Muscle layer of colon (tissue), 2 donors: Measurements from ENCODE around the gene OR5B3.
"Not testable (repeated sequence)": the region's sequence is repeated elsewhere in the genome, so short reads cannot be mapped to it uniquely, and the experiment has no call there.

ENCODE experiments used
- H3K27ac ChIP-seq: one replicate; pipeline ENCODE4 v1.7.0; 2013; ENCODE audit warnings: low read depth, mild to moderate bottlenecking, low read length, moderate library complexity
- H3K27me3 ChIP-seq, 2 donors: one replicate each; pipeline ENCODE4 v1.7.0; 2013; ENCODE audit warnings: low read length in 2 of 2, mild to moderate bottlenecking in 2 of 2; ENCODE audit not compliant: insufficient read depth in 2 of 2, control insufficient read depth in 1 of 2
- H3K36me3 ChIP-seq: one replicate; pipeline ENCODE4 v1.7.0; 2013; ENCODE audit warnings: mild to moderate bottlenecking, low read length; ENCODE audit not compliant: insufficient read depth
- H3K4me1 ChIP-seq: one replicate; pipeline ENCODE4 v1.7.0; 2013; ENCODE audit warnings: mild to moderate bottlenecking, low read length; ENCODE audit not compliant: insufficient read depth
- H3K4me3 ChIP-seq, 2 donors: one replicate each; pipeline ENCODE4 v1.7.0; 2013; ENCODE audit warnings: low read length in 2 of 2, low read depth in 1 of 2, mild to moderate bottlenecking in 1 of 2, moderate library complexity in 1 of 2
- H3K9ac ChIP-seq: one replicate; pipeline ENCODE4 v1.7.0; 2013; ENCODE audit warnings: low read length
- H3K9me3 ChIP-seq: one replicate; pipeline ENCODE4 v1.7.0; 2013; ENCODE audit warnings: mild to moderate bottlenecking, low read length
- donor health status: abdominal sarcoma.
- donor health status: Adenocarcinoma of cecum.

OR5B3 gene

DNA sequence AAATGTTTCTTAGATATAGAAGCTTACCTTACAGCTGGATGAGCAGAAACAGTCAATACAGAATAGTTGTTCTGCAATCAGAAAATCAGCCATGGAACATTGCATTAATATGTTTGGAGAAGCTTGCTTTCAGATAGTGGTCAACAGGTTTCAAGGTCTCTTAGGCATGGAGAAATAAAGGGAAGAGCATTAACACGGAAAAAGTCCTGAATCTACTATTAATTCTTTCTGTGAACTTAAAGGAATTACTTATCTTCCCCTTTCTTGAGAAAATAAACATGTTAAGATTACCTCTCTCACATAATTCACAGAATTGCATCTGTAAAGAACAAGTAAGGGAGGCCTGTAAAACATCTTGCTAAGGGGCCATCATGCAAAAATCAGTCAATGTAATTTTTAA lies at the start of gene OR5B3:
Gene OR5B3 (minus strand): TSS at position 101 of the 400 bp plus-strand sequence. CDS start 3,465 bp downstream, outside the sequence.
- Histone ChIP-seq H3K9me3 (no peaks in the 10 kb centered on the region), H3K9ac (no peak within 1 kb of the TSS), H3K4me3 (no peak within 1 kb of the TSS), H3K36me3 (no peaks in the 10 kb centered on the region), H3K4me1 (no peaks in the 10 kb centered on the region), H3K27me3 (no peaks in the 10 kb centered on the region), H3K27ac (no peak within 1 kb of the TSS)

DNA sequence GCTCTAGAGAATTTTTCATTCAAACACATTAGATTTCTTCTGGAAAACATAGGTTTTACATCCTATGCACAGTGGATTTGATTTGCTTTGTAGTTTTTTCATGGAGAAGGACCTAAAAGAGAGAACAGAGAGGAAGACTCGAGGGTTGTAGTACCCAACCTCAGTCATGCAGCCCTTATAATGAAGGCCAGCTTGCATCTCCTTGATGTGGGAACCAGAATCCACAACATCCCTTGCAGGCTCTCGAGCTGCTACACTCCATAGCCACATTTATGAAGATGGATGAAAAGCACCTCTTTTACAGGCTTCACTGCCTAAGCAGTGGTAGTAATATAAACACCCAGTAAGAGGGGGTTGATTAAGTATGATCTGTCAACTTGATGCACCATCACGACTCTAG lies 44.9 kb upstream of the OR5B3 start:
- Histone ChIP-seq H3K27ac (no peak overlapping the region), H3K36me3 (no peaks in the 10 kb centered on the region), H3K4me1 (no peaks in the 10 kb centered on the region), H3K27me3 (no peaks in the 10 kb centered on the region), H3K9ac (no peak overlapping the region), H3K9me3 (no peaks in the 10 kb centered on the region), H3K4me3 (no peak overlapping the region)

DNA sequence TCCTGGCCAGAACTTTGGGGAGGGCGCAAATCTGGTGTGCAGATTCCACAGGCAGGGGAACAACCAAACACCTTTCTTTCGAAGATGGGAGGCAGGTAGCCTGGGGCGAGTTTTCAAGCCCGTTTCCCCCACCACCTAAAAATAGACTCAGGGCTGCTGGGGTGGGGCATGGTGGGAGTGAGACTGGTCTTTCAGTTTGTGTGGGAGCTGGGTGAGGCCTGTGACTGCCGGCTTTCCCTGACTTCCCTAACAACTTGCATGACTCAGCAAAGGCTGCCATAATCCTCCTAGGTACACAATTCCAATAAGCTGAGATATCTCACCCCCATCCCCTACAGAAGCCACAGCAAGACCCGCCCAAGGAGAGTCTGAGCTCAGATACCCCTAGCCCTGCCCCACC lies 39.6 kb upstream of the OR5B3 start:
- Histone ChIP-seq H3K27me3 (no peaks in the 10 kb centered on the region), H3K4me1 (no peaks in the 10 kb centered on the region), H3K4me3 (no peak overlapping the region), H3K36me3 (no peaks in the 10 kb centered on the region), H3K9me3 (no peaks in the 10 kb centered on the region), H3K27ac (no peak overlapping the region), H3K9ac (no peak overlapping the region)

DNA sequence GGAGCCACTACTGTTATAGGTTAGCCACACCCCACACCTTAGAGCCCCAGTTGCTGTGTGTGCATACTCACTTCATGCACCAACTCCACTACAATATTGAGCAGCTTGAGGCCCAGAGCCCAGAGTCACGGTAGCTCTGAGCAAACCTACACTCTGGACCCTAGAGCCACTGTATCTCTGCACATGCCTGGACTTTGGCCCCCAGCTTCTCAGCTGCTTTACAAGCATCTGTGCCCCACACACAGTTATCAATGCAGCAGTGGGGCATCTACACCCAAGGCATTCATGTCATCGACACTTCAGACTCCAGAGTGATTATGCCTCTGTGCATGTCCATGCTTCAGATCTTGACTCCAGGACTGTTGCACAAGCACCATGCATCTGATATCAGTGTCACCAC lies 37.6 kb upstream of the OR5B3 start:
- no peaks in the 10 kb centered on the region for H3K9me3 ChIP-seq
- H3K36me3 ChIP-seq = no peaks in the 10 kb centered on the region
- H3K27me3 ChIP-seq = no peaks in the 10 kb centered on the region
- no peak overlapping the region for H3K9ac ChIP-seq
- H3K4me3 ChIP-seq = no peak overlapping the region
- no peaks in the 10 kb centered on the region for H3K4me1 ChIP-seq
- no peak overlapping the region for H3K27ac ChIP-seq

DNA sequence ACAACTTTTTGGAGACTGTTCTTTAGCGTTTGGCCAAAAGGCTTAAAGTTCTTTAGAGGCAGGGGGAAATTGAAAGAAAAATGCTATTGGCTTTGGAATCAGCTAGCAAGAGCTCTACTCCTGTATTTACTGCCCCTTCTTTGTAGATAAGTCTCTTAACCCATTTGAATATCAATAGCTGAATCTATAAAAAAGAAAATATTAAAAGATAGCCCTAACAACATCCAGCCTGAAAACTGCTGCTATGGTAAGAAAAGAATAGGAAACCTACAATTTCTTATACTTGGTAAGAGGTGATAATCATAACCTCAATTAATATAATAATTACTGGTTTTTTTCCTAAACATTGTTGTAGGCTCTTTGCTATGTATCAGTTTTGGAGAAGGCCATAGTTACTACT lies 35.5 kb upstream of the OR5B3 start, which contains the start of gene OR5B12:
Gene OR5B12 (minus strand): TSS at position 101 of the 400 bp plus-strand sequence. CDS start 2,085 bp downstream, outside the sequence.
- Histone ChIP-seq H3K27me3 (no peaks in the 10 kb centered on the region), H3K9me3 (no peaks in the 10 kb centered on the region), H3K27ac (no peak within 1 kb of the TSS), H3K36me3 (no peaks in the 10 kb centered on the region), H3K4me3 (no peak within 1 kb of the TSS), H3K4me1 (no peaks in the 10 kb centered on the region), H3K9ac (no peak within 1 kb of the TSS)

DNA sequence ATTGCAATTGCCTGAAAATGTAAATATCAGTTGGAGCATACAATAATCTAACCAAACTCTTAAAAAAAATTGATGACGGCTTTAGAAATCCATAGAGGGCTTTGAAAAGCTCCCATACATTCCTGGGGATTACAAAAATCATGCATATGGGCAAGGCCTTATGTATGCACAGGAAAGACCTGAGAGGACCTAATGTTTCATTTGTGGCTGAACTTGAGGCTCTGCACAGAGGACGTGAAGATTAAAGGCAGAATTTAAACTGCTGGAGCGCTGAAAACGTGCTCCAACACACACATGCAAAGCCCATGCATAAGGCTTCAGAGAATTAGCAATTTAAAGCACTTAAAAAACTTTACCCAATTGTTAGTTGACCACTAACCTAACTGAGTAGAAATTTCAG lies 31.8 kb upstream of the OR5B3 start:
- no peaks in the 10 kb centered on the region for H3K36me3 ChIP-seq
- H3K27me3 ChIP-seq = no peaks in the 10 kb centered on the region
- no peak overlapping the region for H3K9ac ChIP-seq
- no peak overlapping the region for H3K4me3 ChIP-seq
- no peaks in the 10 kb centered on the region for H3K9me3 ChIP-seq
- no peaks in the 10 kb centered on the region for H3K4me1 ChIP-seq
- H3K27ac ChIP-seq = no peak overlapping the region

DNA sequence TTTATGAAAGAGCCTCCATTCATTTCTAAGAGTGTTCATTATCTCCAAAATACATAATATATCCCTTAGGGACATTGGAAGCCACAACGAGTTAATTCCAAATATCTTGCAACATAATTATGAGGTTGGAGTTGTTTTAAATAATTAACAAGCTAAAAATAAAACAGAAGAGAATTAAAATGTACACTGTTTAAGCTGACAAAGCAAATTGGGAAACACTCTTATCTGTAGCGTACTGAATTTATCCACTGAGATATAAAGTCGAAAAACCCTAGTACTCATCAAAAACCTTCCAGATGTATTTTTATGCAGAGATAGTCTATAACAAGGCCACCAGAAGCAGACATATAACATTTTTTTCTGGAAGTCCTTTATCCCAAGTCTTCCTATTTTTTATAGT lies 27.5 kb upstream of the OR5B3 start:
- no peaks in the 10 kb centered on the region for H3K36me3 ChIP-seq
- no peaks in the 10 kb centered on the region for H3K27me3 ChIP-seq
- no peak overlapping the region for H3K9ac ChIP-seq
- H3K4me3 ChIP-seq = no peak overlapping the region
- no peak overlapping the region for H3K27ac ChIP-seq
- H3K9me3 ChIP-seq = no peaks in the 10 kb centered on the region
- H3K4me1 ChIP-seq = no peaks in the 10 kb centered on the region

DNA sequence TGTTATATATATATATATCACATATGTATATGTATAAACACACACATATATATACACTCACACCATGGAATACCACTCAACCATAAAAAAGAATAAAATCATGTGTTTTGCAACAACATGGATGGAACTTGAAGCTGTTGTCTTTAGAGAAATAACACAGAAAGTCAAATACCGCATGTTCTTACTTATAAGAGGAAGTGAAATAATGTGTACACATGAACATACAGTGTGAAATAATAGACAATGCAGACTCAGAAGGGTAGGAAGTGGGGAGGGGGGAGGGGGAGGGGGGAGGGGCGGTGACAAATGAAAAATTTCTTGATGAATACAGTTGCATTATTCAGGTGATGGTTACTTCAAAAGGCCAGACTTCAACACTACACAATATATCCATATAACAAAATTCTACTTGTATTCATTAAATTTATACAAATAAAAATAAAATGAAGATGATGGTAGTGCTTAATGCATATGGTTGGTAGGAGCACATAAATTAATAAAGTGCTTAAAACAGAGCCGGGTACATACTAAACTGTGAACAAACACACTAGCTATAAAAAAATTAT lies 27.0 kb upstream of the OR5B3 start:
- Histone ChIP-seq H3K27me3 (no peaks in the 10 kb centered on the region), H3K4me3 (no peak overlapping the region), H3K27ac (no peak overlapping the region), H3K9me3 (no peaks in the 10 kb centered on the region), H3K4me1 (no peaks in the 10 kb centered on the region), H3K9ac (no peak overlapping the region), H3K36me3 (no peaks in the 10 kb centered on the region)

DNA sequence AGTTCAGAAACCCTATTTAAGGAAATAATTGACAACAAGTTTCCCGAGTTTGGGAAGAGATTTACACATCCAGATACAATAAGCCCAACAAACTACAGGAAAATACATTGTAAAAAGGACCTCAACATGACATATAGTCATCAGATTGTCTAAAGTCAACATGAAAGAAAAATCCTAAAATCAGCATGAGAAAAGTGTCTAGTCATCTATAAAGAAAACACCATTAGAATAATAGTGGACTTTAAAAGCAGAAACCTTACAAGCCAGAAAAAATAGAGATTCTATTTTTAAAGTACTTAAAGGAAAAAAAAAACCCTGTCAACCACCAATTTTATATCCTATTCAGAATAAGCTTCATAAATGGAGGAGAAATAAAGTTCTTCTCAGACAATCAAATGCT lies 22.6 kb upstream of the OR5B3 start:
- Histone ChIP-seq H3K9ac (no peak overlapping the region), H3K4me3 (no peak overlapping the region), H3K27ac (no peak overlapping the region), H3K27me3 (no peaks in the 10 kb centered on the region), H3K36me3 (no peaks in the 10 kb centered on the region), H3K4me1 (no peaks in the 10 kb centered on the region), H3K9me3 (no peaks in the 10 kb centered on the region)

DNA sequence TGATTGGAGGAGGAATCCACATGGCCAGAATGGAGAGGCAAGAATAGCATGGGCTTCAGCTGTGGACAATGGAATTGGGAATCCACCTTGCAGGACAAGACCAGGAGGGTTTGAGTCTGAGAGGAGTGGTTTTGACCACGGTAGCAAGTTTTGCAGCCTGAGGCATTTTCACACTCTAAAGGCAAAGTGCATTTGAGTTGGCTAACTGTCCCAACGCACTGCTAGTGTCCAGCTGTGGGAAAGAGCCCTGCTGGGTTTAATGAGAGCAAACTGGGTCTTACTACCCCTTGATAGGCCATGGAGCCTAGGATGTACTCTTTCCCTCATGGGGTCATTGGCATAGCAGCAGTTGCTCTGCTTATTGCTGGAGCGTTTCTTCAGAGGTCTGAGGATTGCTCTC lies 21.3 kb upstream of the OR5B3 start, which contains the start of gene OR5B2:
Gene OR5B2 (minus strand): TSS at position 101 of the 400 bp plus-strand sequence. CDS start 4,860 bp downstream, outside the sequence.
- H3K27me3 ChIP-seq = no peaks in the 10 kb centered on the region
- no peaks in the 10 kb centered on the region for H3K9me3 ChIP-seq
- no peaks in the 10 kb centered on the region for H3K36me3 ChIP-seq
- H3K27ac ChIP-seq = no peak within 1 kb of the TSS
- no peaks in the 10 kb centered on the region for H3K4me1 ChIP-seq
- H3K9ac ChIP-seq = no peak within 1 kb of the TSS
- no peak within 1 kb of the TSS for H3K4me3 ChIP-seq

DNA sequence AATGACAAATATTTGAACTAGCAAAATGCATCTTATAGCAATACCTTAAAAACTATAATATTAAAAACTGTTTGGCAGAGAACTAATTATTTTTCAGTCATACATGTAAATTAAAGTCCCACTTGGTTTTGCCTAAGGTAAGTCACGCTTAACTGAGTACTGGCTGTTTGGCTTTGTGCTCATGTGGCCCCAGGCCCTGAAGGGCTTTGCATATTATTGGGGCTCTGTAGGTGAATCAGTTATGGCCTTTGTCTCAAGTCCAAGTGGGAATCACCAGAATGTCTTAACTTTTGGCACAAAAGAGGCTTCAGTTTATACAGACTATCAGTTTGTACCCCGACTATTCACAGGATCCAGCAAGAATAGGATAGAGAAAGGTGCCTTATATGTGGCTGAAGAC lies 7.1 kb downstream of the OR5B3 start:
- not testable (repeated sequence) for H3K27me3 ChIP-seq, H3K4me1 ChIP-seq, H3K4me3 ChIP-seq, H3K9ac ChIP-seq, H3K36me3 ChIP-seq, H3K9me3 ChIP-seq, H3K27ac ChIP-seq

DNA sequence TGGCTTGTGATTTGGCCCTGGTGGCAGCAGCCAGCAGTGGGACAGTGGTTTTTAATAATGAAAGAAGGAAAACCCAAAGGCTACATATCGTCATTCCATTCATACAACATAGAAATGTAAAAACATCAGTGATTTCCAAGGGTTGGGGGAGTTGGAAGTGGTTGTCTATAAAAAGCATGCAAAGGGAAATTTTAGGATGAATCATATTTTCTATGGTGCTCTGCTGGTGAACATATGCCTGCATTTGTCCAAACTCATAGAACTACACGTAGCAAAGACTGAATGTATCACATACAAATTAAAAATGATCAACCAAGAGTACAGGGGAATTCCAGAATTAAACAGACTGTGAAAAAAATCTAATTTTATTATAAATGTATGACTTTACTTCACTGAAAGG lies 11.1 kb downstream of the OR5B3 start:
- H3K36me3 ChIP-seq = no peaks in the 10 kb centered on the region
- no peak overlapping the region for H3K4me3 ChIP-seq
- no peaks in the 10 kb centered on the region for H3K27me3 ChIP-seq
- H3K9me3 ChIP-seq = no peaks in the 10 kb centered on the region
- H3K4me1 ChIP-seq = no peaks in the 10 kb centered on the region
- H3K27ac ChIP-seq = no peak overlapping the region
- no peak overlapping the region for H3K9ac ChIP-seq
